Measurements from ENCODE around the gene SLC35F1. TPM values are rescaled to one million over a fixed set of nuclear protein-coding genes. Genes with fewer than 3 reads are reported as not detected.
A peak's percentile ranks its signal among the peaks of the same experiment; 100 is the strongest.

Gene SLC35F1
- total and polyA plus RNA-seq, 2 experiments from 2014 or later: 18.5 to 25.5 TPM

DNA sequence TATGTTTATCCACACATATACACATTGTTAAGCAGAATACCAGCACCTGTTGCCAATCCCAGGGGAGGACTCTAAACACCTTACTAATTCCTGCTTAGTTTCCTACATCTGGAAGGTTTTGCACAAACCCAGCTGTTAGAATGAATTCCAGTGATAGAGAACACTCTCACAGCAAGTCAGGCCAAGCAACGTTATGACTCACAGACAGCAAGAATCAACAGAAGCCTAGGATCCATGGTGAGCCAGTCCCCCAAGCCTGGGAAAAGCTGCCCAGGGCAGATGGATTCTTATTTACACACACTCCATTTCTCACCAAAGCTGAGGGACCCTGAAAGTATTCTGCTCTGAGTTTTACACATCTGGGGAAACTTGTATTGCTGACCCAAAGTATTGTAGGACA is 291.7 kb downstream of the SLC35F1 start:
- H3K27me3 ChIP-seq: no peaks in the 10 kb centered on the region
- TF ChIP-seq, protein P1, sequence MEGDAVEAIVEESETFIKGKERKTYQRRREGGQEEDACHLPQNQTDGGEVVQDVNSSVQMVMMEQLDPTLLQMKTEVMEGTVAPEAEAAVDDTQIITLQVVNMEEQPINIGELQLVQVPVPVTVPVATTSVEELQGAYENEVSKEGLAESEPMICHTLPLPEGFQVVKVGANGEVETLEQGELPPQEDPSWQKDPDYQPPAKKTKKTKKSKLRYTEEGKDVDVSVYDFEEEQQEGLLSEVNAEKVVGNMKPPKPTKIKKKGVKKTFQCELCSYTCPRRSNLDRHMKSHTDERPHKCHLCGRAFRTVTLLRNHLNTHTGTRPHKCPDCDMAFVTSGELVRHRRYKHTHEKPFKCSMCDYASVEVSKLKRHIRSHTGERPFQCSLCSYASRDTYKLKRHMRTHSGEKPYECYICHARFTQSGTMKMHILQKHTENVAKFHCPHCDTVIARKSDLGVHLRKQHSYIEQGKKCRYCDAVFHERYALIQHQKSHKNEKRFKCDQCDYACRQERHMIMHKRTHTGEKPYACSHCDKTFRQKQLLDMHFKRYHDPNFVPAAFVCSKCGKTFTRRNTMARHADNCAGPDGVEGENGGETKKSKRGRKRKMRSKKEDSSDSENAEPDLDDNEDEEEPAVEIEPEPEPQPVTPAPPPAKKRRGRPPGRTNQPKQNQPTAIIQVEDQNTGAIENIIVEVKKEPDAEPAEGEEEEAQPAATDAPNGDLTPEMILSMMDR (IDR thresholded peaks at IDR 0.05; ENCODE audit: low read depth, low read length): no peak
- H3K4me1 ChIP-seq (ENCODE audit: low read depth): no peaks in the 10 kb centered on the region
- no peak overlapping the region for H3K4me3 ChIP-seq
- peak in 1 of 2 donors; percentile 28 for DNase-seq (ENCODE audit: low read depth in 1 of 2, low spot score in 1 of 2)
- H3K9me3 ChIP-seq (ENCODE audit: low read depth): no peaks in the 10 kb centered on the region
- no peaks in the 10 kb centered on the region for H3K36me3 ChIP-seq
- no peak overlapping the region for H3K27ac ChIP-seq

DNA sequence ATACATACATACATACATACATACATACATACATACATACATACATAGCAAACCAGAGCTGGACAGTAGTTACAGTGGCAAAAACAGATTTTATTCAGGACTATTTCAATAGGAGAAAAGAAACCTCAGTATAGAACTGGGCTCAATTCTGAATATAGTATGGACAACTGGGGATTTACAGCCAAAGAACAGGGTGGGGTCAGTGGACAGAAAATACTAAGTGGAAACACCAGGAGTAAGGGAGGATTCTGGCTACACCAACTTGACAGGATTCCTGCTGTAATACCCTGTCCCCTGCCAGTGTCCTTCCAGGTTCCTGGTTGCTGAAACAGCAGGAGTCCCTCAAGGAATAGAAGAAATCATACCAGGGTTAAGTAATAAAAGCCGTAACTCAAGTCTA is 293.1 kb downstream of the SLC35F1 start:
- Histone ChIP-seq H3K9me3 (ENCODE audit: low read depth) (no peaks in the 10 kb centered on the region), H3K27me3 (no peaks in the 10 kb centered on the region), H3K27ac (no peak overlapping the region), H3K4me3 (no peak overlapping the region), H3K4me1 (ENCODE audit: low read depth) (no peaks in the 10 kb centered on the region), H3K36me3 (no peaks in the 10 kb centered on the region)
- DNase-seq (ENCODE audit: low read depth in 1 of 2, low spot score in 1 of 2): no peak
- TF ChIP-seq, protein P1 (IDR thresholded peaks at IDR 0.05; ENCODE audit: low read depth, low read length): no peak

DNA sequence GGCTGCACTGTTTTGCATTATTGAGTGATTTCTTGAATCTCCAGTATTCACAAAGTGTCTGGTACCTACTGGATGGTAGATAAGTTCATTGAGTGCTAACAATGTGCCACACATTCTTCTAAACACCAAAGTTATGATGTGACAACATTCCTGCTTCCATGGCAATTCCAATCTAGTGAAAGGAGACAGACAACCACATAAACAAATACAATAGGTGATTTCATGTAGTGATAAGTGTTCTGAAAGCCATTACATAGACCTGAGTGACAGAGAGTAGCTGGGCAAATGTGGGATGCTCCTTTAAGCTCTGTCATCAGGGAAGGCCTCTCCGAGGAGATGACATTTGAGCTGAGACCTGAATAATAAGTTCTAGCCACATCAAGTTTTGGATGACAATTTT is 295.5 kb downstream of the SLC35F1 start:
- no peaks in the 10 kb centered on the region for H3K36me3 ChIP-seq
- TF ChIP-seq, protein P1 (IDR thresholded peaks at IDR 0.05; ENCODE audit: low read depth, low read length): no peak

DNA sequence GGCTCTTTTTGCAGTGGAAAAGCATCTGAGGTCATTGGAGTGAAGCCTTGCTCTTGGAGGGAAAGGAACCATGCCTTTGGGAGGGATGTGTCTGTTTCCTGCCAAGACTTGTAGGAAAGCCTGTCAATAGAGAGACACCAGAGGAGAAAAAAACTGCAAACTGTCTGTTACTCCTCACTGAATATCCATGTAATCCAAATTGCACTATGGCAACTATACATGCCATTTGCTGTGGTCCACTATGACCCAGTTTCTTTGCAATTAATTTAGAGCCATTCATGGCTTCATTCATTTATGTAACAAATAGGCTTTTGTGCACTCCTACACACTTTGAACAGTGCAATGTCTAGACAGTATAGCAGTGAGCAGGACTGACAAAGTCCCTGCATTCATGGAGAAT is 296.5 kb downstream of the SLC35F1 start:
- no peaks in the 10 kb centered on the region for H3K9me3 ChIP-seq (ENCODE audit: low read depth)
- TF ChIP-seq, protein P1 (IDR thresholded peaks at IDR 0.05; ENCODE audit: low read depth, low read length): no peak
- H3K36me3 ChIP-seq: no peaks in the 10 kb centered on the region
- no peak overlapping the region for H3K27ac ChIP-seq
- DNase-seq (ENCODE audit: low read depth in 1 of 2, low spot score in 1 of 2): no peak
- H3K27me3 ChIP-seq: no peaks in the 10 kb centered on the region
- no peak overlapping the region for H3K4me3 ChIP-seq
- no peaks in the 10 kb centered on the region for H3K4me1 ChIP-seq (ENCODE audit: low read depth)

More for the DNA sequence above, 295.5 kb downstream of the SLC35F1 start:
- H3K27me3 ChIP-seq: no peaks in the 10 kb centered on the region
- no peaks in the 10 kb centered on the region for H3K9me3 ChIP-seq (ENCODE audit: low read depth)
- no peaks in the 10 kb centered on the region for H3K4me1 ChIP-seq (ENCODE audit: low read depth)
- DNase-seq (ENCODE audit: low read depth in 1 of 2, low spot score in 1 of 2): no peak
- H3K27ac ChIP-seq: no peak overlapping the region
- no peak overlapping the region for H3K4me3 ChIP-seq

DNA sequence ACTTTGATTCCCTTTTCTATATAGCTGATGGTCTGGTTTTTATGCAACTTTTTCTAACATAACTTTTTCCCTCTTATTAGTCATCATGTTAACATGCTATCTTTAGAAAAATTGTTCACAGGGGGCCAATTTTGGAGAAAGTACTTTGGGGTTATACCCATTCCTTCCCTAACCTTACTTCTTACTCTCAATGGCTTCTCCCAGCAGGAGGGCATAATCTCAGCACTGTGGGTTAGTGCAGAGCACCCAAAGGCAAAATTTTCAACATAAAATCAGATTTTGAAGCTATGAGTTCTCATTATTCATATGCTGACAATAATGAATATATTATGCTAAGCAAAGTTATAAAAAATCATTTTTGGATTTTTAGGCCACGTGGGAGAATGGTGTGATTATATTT is 299.2 kb downstream of the SLC35F1 start:
- Histone ChIP-seq H3K4me1 (ENCODE audit: low read depth) (no peaks in the 10 kb centered on the region), H3K27me3 (no peaks in the 10 kb centered on the region), H3K9me3 (ENCODE audit: low read depth) (no peaks in the 10 kb centered on the region), H3K27ac (no peak overlapping the region), H3K4me3 (no peak overlapping the region), H3K36me3 (no peaks in the 10 kb centered on the region)
- no peak for DNase-seq (ENCODE audit: low read depth in 1 of 2, low spot score in 1 of 2)
- TF ChIP-seq, protein P1 (IDR thresholded peaks at IDR 0.05; ENCODE audit: low read depth, low read length): no peak

DNA sequence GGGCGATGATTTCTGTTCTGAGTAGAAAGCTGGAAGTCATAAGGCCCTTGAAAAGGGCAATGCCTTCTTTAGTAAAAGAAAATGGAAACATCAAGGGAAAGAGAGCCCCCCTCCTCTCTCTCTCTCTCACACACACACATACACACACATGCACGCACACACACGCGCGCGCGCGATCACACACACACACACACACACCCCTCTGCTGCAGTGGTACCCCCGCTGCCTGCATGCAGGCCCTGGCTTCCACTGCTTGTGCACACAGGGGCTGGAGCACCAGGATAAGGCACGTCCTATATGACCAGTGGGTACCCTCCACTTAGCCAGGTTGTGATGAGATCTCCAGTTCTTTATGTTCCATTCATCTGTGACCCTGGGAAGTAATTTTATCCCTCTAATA is 300.9 kb downstream of the SLC35F1 start:
- DNase-seq (ENCODE audit: low read depth in 1 of 2, low spot score in 1 of 2): no peak
- Histone ChIP-seq H3K27ac (no peak overlapping the region), H3K4me3 (no peak overlapping the region), H3K4me1 (ENCODE audit: low read depth) (no peaks in the 10 kb centered on the region), H3K36me3 (no peaks in the 10 kb centered on the region), H3K27me3 (no peaks in the 10 kb centered on the region), H3K9me3 (ENCODE audit: low read depth) (no peaks in the 10 kb centered on the region)
- TF ChIP-seq, protein P1 (IDR thresholded peaks at IDR 0.05; ENCODE audit: low read depth, low read length): no peak

Data from cardiac muscle cell (in vitro differentiated cells and primary cell).